Thyroid gland (tissue), 4 donors: Measurements from ENCODE around the gene DUSP8. TPM values are rescaled to one million over a fixed set of nuclear protein-coding genes. Genes with fewer than 3 reads are reported as not detected.
"Not testable (repeated sequence)": the region's sequence is repeated elsewhere in the genome, so short reads cannot be mapped to it uniquely, and the experiment has no call there.

ENCODE experiments used
- DNase-seq, 2 donors: peaks; one replicate each; pipeline ENCODE4 v3.0.0-alpha.2; 2019
- H3K27ac ChIP-seq, 3 donors: fragments of 200-600 bp; sonication (generic); 1 replicate in 2 of 3; 2 replicates in 1 of 3; pipeline ENCODE4 v1.5.1; 2016 to 2019; ENCODE audit warnings: mild to moderate bottlenecking in 1 of 3, moderate library complexity in 1 of 3
- H3K27me3 ChIP-seq: fragments of 200-600 bp; sonication (generic); one replicate; pipeline ENCODE4 v1.5.1; 2019
- H3K36me3 ChIP-seq, 2 donors: fragments of 200-600 bp; sonication (generic); one replicate each; pipeline ENCODE4 v1.5.1; 2016 to 2019
- H3K4me1 ChIP-seq, 2 donors: fragments of 200-600 bp; sonication (generic); one replicate each; pipeline ENCODE4 v1.5.1; 2017 to 2019
- H3K4me3 ChIP-seq, 3 donors: fragments of 200-600 bp; sonication (generic); replicated peaks in 1 of 3; 1 replicate in 2 of 3; 2 replicates in 1 of 3; pipeline ENCODE4 v1.5.1; 2016; ENCODE audit warnings: mild to moderate bottlenecking in 1 of 3
- H3K9me3 ChIP-seq: fragments of 200-600 bp; sonication (generic); one replicate; pipeline ENCODE4 v1.5.1; 2017
- CTCF ChIP-seq, 6 experiments: fragments of 200-600 bp in 3 of 6; fragments of 450-650 bp in 3 of 6; sonication (generic) in 3 of 6; IDR thresholded peaks; one replicate each; pipeline ENCODE4 v1.5.1; 2016 to 2019; ENCODE audit warnings: antibody characterized with exemption in 6 of 6, mild to moderate bottlenecking in 2 of 6, inconsistent platforms in 1 of 6, moderate library complexity in 1 of 6
- POLR2A ChIP-seq, 2 donors: fragments of 450-650 bp; IDR thresholded peaks; one replicate each; pipeline ENCODE4 v1.6.1; 2017; ENCODE audit warnings: antibody characterized with exemption in 2 of 2, mild to moderate bottlenecking in 2 of 2, moderate library complexity in 1 of 2
- WGBS, 2 donors: methylation state at CpG; one replicate each; pipeline ENCODE4 v1.1.5; 2017; 5-methylcytosine and 5-hydroxymethylcytosine counted together
- intact Hi-C: fragments of 100-400 bp; cut with DNase I; formaldehyde crosslinking; loops from one replicate; pipeline ENCODE4 v1.15.1; 2023
- total RNA-seq, 4 donors: library from RNA; depleted of rRNA; stranded (reverse); fragments of >200 nt; gene quantifications; one replicate each; pipeline ENCODE4 v1.2.3, GENCODE V29; 2016

The DUSP8 gene
- total RNA-seq, 4 donors from 2014 or later: 1.3 to 3.5 (median 2.5) TPM

DNA sequence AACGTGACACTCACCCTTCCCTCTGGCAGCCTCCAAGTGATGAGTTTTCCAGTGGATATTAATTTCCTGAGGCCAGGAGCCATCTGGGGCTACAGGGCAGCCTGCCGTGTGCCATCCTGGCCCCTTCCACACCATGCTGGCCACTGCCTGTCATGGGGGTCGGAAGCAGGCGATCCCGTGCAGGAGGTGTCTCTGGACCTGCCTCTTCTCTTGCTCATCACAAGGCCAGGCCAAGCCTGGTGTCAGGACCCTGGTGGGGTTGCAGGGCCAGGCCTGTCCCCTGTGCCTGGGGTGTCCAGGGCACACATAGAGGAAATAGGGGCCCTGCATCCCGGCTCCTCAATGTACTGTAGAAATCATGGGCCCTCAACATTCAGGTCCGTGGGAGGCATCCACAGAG is 32.6 kb upstream of the DUSP8 start:
- H3K27ac ChIP-seq: no peak overlapping the region
- WGBS, 2 donors: 89 to 100% methylated on average over 1 to 7 of the region's 7 CpGs
- no peak for DNase-seq
- H3K4me3 ChIP-seq: no peak overlapping the region
- H3K27me3 ChIP-seq: no peaks in the 10 kb centered on the region
- no peaks in the 10 kb centered on the region for H3K9me3 ChIP-seq
- no peaks in the 10 kb centered on the region for H3K4me1 ChIP-seq
- no peak for TF ChIP-seq CTCF (IDR thresholded peaks at IDR 0.05)
- TF ChIP-seq POLR2A (IDR thresholded peaks at IDR 0.05): no peak
- no peaks in the 10 kb centered on the region for H3K36me3 ChIP-seq
- intact Hi-C loops: no loop called here

GRCh38 chr11:1604181-1604580 is 32.1 kb upstream of the DUSP8 start:
- intact Hi-C loops: no loop called here
- Histone ChIP-seq H3K4me1 (no peaks in the 10 kb centered on the region), H3K36me3 (no peaks in the 10 kb centered on the region), H3K9me3 (no peaks in the 10 kb centered on the region), H3K27me3 (no peaks in the 10 kb centered on the region), H3K4me3 (no peak overlapping the region), H3K27ac (no peak overlapping the region)
- no peak for TF ChIP-seq CTCF (IDR thresholded peaks at IDR 0.05)
- WGBS, 2 donors: 86 to 91% methylated on average over 8 to 10 of the region's 11 CpGs
- no peak for DNase-seq

DNA sequence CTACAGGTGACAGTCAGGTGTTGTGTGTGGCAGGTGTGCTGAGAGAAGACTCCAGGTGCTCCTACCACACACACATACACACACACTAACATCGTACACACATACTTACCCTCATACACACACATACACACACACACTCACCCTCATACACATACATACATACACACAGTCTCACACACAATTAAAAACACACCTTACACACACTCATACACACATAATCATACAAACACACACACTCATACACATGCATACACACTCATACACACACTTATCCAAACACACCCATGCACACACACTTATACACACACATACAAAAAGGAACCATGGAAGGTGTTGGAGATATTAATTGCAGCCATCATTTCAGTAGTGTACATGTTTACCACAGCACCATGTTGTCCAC is 31.6 kb upstream of the DUSP8 start:
- no peak for DNase-seq
- Histone ChIP-seq H3K27me3 (no peaks in the 10 kb centered on the region), H3K27ac (no peak overlapping the region), H3K4me3 (no peak overlapping the region), H3K9me3 (no peaks in the 10 kb centered on the region), H3K4me1 (no peaks in the 10 kb centered on the region), H3K36me3 (no peaks in the 10 kb centered on the region)
- TF ChIP-seq CTCF (IDR thresholded peaks at IDR 0.05): no peak
- TF ChIP-seq POLR2A (IDR thresholded peaks at IDR 0.05): no peak
- intact Hi-C loops: no loop called here
- WGBS, 2 donors: 78 to 86% methylated on average over 1 of the region's 1 CpG

DNA sequence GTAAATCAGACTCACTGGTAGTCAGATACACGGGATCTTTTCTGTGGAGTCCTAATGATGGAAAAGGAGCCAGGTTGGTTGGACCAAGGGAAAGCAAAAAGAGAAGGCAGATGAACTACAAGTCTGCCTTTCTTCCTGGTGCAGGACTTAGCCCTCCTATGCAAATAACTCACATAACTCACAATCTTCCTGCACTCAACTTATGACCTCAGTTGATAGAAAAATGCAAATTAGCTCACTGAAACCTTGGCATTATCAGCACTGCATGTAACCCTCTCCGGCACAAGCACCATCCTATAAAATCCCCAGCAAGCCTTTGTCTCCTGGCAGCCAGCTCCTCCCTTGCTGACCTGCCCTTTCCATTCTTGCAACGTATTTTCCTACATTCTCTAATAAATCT is 29.6 kb upstream of the DUSP8 start:
- H3K4me1 ChIP-seq, H3K4me3 ChIP-seq, H3K36me3 ChIP-seq, H3K9me3 ChIP-seq, H3K27me3 ChIP-seq, intact Hi-C loops, DNase-seq, H3K27ac ChIP-seq: not testable (repeated sequence)
- 79 to 84% methylated on average over 3 of the region's 3 CpGs for WGBS, 2 donors

DNA sequence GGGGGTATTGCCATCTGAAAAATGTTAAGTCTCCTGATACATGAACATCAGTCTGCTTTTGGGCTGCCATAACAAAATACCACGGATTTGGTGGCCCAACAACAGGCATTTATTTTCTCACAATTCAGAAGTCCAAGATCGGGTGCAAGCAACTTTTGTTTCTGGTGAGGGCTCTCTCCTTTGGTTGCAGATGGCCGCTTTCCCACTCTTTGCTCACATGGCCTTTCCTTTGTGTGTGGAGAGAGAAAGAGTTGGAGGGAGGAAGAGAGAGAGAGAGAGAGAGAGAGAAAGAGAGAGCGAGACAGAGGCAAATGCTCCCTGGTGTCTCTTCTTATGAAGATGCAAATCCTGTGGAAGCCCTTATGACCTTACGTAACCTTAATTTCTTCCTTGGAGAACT is 28.6 kb upstream of the DUSP8 start:
- no peak for TF ChIP-seq CTCF (IDR thresholded peaks at IDR 0.05)
- no peak for TF ChIP-seq POLR2A (IDR thresholded peaks at IDR 0.05)
- H3K27me3 ChIP-seq: no peaks in the 10 kb centered on the region
- no peaks in the 10 kb centered on the region for H3K9me3 ChIP-seq
- intact Hi-C loops: no loop called here
- no peaks in the 10 kb centered on the region for H3K36me3 ChIP-seq
- no peak for DNase-seq
- H3K4me3 ChIP-seq: no peak overlapping the region
- no peaks in the 10 kb centered on the region for H3K4me1 ChIP-seq
- no peak overlapping the region for H3K27ac ChIP-seq
- WGBS, 2 donors: 68 to 72% methylated on average over 5 of the region's 5 CpGs

DNA sequence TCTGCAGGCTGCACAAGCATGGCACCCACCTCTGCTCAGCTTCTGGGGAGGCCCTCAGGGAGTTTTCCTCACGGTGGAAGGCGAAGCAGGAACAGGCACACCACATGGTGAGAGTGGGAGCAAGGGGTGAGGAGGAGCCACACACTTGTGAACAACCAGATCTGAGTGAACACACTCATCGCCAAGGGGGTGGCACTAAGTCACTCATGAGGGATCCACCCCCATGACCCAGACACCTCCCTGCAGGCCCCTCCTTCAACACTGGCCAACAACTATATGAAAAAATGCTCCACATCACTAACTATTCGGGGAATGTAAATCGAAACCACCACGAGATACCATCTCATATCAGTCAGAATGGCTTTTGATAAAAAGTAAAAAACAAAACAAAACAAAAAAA is 26.7 kb upstream of the DUSP8 start:
- intact Hi-C loops: no loop called here
- no peaks in the 10 kb centered on the region for H3K9me3 ChIP-seq
- H3K36me3 ChIP-seq: no peaks in the 10 kb centered on the region
- DNase-seq: no peak
- no peak overlapping the region for H3K27ac ChIP-seq
- H3K4me1 ChIP-seq: no peaks in the 10 kb centered on the region
- no peak overlapping the region for H3K4me3 ChIP-seq
- no peaks in the 10 kb centered on the region for H3K27me3 ChIP-seq
- no peak for TF ChIP-seq CTCF (IDR thresholded peaks at IDR 0.05)
- 53 to 71% methylated on average over 5 of the region's 6 CpGs for WGBS, 2 donors

DNA sequence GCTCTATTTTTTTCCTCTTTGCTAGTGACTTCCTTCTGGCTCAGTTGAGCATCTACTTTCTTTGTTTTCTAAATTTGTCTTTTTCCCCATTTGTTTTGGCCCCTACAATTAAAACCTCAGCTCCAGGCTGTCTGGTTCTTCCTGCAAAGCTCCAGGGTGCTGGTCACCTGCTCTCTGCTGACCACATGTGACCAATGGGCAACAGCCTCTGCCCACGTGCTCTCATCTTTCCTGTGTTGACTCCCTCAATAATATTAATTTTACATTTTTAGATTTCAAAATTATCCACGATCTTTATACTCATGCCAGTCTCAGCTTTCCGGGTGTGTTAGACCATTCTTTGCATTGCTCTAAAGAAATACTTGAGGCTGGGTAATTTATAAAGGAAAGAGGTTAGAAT is 26.3 kb upstream of the DUSP8 start:
- H3K4me1 ChIP-seq, H3K36me3 ChIP-seq, H3K27ac ChIP-seq, H3K27me3 ChIP-seq, H3K4me3 ChIP-seq, intact Hi-C loops, DNase-seq, H3K9me3 ChIP-seq: not testable (repeated sequence)
- 77 to 82% methylated on average over 3 of the region's 3 CpGs for WGBS, 2 donors
